Smooth muscle cell of the brain vasculature (primary cell): ENCODE data around the gene ANKRD31.

ENCODE experiments used
- DNase-seq: peaks from one replicate; pipeline ENCODE4 v3.0.0-alpha.2; 2012; ENCODE audit warnings: low read depth, low spot score

The ANKRD31 gene

DNA sequence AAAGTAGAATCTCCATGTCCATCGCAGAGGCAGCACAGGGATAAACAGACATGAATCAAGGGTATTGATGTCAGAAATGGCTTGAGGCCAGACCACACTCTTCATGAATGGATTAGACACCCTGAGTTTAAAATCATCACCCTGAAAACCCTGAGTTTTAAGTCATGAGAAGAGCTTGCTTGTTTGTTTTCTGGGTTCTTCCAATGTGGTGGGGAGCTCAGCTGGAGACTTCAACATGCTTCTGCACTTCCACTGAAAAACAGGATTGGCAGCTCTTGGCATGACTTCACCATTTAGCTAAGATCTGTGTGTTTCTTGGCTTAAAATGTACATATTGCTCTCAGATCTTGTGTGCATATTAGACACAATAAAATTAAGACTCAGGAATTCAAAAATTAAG lies 194.2 kb downstream of the ANKRD31 start:
- DNase-seq = no peak

- DNase-seq = no peak
Measured at GRCh38 chr5:75040973-75041372, 195.7 kb downstream of the ANKRD31 start.

- DNase-seq = no peak
Measured at GRCh38 chr5:75037106-75037505, 199.6 kb downstream of the ANKRD31 start.

DNA sequence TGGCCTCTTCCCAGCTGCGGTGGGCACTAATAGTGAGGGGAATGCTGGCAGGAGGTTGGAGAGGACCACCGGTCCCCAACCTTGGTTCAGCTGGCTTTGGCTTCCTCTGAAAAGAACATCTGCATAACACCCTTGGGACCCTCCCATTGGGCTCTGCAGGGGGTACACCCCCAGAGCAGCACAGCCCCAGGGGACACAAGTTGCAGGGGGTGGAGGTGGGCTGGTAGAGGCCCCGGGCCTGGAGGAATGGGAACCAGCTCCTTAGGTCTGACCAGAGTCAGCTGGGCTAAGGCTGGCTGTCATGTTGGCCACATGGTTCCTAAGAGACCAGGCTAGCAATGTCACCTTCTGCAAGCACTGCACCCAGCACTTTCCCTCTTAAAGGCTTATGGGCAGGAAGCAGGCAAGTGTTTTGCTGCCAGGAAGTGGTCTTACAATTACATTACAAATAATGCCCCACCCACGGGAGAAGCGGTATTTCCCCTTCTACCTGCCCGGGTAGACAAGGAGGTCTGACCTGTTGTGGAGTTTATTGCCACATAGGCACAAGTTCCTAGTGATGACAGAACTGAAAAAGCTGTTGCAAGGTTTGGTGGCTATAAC lies 202.4 kb downstream of the ANKRD31 start:
- DNase-seq = no peak

DNA sequence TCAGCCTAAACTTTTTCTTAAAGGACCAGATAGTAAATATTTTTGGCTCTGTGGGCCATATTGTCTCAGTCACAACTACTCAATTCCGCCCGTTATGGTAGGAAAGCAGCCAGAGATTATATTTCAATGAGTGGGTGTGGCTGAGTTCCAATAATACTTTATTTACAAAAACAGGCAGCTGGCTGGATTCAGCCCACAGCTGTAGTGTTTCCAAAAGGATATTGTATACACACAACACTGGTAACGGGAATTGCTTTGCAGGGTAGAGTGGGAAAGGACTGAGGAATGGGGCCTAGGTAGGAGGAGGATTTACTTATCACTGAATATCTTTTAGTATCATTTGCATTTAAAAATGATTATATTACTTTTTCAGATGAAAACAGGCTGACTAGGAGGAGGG lies 205.3 kb downstream of the ANKRD31 start:
- no peak for DNase-seq

GRCh38 chr5:75028090-75028489 lies 208.6 kb downstream of the ANKRD31 start:
- no peak for DNase-seq

DNA sequence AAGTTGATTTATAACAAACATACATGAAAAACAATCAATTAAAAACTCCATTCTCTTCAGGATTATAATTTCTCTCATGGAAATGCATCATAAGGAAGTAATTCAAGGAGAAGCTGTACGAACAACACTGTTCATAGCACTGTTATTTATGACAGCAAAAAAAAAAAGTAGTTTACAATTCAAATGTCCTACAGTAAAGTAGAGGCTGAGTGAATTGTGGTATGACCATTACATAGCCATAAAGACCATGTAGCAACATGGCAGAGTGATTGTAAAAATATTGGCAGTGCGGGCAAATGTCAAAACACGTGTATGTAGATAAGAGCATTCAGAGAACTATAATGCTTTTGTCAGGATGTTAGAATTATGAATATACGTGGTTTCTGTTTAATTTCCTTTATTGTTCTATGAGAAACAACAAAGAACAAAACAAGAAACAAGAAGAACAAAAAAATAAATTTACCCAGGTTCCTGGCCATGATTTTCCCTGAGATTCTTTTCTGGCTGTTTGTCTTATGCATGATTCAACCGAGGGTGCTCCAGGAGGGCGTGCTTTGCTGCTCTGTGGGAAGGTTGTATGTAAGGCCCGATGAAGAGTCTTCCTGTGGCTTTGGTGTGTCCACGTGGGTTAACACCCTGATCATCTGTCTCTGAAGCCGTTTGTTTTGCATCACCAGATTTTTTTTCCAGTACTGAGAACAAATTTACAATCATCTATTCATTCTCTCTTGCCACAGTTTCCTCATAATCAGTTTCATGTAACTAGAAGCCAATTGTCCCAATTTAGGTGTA lies 213.1 kb downstream of the ANKRD31 start:
- no peak for DNase-seq

- DNase-seq = no peak
Measured at GRCh38 chr5:75021800-75022199, 214.9 kb downstream of the ANKRD31 start.

- DNase-seq = no peak
Measured at GRCh38 chr5:75021219-75021618, 215.5 kb downstream of the ANKRD31 start.

GRCh38 chr5:75020016-75020656 lies 216.5 kb downstream of the ANKRD31 start:
- no peak for DNase-seq

DNA sequence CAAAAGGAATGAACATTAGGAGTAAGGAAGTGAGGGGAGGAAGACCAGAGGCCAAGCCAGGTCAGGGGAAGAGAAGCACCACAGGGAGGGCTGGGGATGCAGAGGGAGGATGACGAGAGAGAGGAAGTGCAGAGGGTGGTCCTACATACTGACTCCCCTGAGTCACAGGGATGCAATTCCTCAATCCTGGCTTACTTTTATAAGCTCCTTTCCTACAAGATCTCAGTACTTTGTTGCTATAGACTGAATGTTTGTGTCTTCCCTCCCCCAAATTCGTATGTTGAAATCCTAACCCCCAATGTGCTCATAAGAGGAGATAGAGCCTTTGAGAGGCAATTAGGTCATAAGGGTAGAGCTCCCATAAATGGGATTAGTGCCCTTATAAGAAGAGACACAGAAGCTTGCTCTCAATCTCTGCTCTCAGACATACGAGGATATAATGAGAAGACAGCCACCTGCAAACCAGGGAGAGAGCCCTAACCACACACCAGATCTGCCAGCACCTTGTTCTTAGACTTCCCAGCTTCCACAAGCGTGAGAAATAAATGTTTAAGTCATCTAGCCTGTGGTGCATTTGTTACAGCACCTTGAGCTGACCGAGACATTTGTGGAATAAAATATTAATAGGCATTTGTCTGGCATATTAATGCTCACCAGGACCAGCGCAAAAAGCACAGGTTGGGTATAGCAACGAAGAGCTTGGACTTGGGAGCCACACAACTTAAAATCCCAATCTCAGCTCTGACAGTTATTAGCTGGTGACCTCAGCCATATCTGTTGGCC lies 217.7 kb downstream of the ANKRD31 start:
- no peak for DNase-seq
